GM18870 (cell line): ENCODE measurements around the gene GMDS.

Source experiments
- ATAC-seq: cut with Tn5 transposase; IDR thresholded peaks from one replicate; pipeline ENCODE4 v1.9.1; 2021; ENCODE audit warnings: moderate library complexity; ENCODE audit not compliant: unreplicated experiment

Gene GMDS

DNA sequence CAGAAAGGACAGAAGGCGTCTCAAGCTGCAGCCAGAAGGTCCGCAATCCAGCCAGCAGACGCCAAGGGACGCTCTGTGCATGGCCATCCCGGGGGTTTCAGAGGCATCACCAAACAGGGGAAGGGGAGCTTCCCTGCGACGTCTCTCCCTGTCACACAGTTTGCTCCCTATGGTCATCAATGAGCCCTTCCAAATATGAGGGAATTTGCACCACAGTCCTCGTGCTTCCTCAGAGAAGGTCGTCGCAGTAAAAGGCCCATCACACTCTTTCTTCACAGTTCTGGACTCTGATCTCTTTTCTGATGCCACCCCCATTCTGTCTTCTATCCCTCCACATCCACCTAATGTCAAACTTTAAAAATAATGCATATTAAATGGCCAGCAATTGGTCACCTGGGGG is 645.9 kb downstream of the GMDS start:
- ATAC-seq = no peak

DNA sequence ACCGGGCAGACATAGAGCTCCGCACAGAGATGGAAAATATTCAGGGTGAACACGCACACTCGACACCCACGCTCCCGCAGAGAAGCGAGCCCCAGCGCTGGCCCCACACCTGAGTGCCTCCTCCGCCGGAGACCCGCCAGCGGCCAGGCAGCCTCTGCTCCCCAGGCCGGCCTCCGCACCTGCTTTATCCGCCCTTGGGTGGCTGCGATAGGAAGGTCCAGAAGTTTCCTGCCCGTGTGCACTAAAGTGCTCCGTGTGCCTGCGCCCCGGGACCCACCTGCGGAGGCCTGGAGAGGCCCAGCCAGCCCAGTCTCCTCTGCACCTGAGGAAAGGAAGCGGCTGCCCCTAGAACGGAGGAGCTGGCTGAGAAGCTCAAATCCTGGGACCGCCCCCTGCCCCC is 646.5 kb downstream of the GMDS start:
- ATAC-seq = no peak

DNA sequence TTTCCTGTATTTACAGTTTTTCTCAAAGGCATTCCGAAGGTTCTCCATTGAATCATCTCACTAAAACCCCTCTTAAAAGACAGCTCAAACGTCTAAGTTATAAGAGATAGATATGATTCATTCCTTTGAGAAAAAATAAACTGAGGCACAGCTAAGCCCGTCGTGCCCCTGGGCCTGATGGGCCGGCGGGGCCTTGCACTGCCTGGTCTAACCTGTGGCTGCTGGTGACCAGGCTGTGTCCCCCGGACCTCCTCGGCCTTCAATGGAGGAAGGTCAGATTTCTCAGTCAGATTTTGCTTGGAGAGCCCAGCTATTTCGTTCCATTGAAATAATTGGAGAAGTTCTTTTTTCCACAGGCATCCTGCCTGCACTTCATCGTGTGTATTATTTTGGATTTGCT is 647.0 kb downstream of the GMDS start:
- ATAC-seq = no peak

DNA sequence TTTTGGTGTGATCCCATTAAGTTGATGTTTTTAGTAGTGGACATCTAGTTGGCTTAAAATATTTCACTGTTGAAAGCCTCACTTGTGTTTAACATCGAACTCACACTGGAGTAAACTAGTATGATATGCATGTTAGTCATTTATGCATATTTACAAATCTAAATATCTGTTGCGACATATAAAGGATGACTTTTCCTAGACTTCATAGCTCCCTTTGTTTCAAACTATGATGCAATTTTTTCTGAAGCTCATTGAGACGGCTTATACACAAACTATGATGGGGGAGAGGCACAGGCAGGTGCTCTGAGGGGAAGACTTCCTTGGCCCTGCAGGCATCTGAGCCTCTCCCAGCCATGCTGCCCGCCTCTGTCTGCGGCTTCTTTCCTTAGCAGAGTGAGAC is 647.5 kb downstream of the GMDS start:
- no peak for ATAC-seq

DNA sequence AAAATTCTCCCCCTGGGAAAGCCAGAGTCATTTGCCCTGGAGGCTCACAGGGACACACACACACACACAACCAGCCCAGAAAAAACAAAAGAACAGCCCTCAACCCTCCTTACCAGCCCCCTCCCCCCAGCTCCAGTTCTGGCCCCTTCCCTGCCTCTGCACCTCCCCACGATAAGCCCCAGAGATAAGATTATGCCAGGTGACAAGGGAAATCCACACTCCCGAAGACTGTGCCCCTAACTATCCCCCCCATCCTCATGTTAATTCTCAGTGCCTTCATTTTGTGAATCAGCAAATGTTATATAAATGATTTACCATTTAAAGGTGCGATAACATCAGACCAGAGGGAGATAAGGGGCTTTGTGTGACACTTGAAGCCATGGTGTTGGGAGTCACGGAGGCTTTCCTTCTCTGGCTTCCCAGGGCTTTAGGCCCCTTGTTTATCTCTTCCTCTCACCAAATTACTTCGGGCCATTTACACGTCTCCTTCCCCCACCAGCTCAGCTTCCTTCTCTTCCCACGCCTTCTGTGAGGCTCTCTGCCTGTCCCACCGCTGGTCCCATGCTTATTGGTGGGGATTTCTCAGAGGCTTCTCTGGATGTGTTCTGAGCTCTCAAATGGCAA is 648.2 kb downstream of the GMDS start:
- no peak for ATAC-seq

DNA sequence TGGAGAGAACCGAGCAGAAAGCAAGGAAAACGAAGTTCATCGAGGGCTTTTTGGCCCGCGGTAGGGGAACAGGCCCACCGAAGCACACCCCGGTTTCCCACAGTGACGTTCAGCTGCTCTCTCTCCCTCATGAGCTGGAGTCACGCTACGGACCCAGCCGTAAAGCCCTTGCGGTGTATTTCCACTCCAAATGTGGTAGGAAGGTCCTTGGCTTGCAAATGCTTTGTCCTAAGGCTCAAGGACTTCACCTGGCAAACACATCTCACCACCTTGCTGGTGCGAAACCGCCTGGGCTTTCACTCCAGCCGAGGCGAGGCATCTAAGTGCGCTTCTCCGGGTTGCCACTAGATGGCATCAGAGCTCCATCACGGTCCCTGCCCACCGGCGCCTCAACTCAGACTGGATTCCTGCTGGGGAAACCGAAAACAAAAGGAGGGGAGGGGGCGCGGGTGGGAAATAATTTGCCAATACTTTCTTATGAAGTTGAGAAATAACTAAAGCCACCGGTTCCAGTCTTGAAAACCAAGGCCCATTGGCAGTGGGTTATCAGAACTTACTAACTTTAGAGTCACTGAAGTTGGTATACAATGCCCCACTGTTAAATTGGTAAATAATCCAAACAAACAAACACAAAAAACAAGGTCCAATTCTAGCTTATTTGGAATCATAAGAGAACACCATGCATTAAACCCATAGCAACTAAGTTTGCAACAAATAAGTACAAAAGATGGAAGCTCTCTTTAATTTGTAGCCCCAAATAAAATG is 649.1 kb downstream of the GMDS start:
- ATAC-seq = no peak

DNA sequence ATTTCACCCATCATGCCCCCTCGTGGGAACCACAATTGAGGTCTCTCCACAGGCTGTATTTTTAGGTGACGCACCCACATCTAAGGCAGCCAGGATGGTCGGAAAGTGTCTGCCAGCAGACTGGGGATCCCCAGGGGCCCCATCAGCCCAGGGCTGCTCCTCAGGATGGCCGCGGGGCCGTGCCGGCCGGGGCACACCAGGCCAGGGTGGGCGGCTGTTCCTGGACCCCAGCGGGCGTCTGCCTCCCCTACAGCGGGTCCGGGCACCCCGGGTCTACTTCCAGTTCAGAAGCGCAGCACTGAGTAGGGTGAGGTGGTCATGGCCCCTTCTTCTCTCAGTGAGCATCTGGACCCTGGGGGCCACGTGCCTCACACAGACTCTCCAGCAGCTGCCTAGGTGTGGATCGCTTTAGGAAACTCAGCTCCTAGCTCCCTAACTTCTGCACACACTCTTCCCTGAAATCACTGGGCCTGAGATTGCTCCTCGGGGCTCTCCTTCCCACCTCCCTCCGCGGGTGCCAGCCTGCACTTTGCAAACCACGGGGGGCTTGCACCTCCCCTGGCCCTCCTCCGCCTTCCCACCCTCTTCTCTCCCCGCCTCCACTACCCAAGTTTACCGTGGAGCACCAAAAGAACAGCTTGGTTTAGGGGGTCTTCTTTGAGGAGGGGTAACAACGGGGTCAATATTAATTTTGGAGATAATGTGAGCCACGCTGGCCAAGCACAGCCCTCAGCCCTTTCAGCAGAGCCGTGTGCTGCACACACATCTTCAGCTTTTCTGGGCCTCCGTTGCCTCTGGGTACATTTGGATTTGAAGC is 649.9 kb downstream of the GMDS start:
- ATAC-seq = no peak

DNA sequence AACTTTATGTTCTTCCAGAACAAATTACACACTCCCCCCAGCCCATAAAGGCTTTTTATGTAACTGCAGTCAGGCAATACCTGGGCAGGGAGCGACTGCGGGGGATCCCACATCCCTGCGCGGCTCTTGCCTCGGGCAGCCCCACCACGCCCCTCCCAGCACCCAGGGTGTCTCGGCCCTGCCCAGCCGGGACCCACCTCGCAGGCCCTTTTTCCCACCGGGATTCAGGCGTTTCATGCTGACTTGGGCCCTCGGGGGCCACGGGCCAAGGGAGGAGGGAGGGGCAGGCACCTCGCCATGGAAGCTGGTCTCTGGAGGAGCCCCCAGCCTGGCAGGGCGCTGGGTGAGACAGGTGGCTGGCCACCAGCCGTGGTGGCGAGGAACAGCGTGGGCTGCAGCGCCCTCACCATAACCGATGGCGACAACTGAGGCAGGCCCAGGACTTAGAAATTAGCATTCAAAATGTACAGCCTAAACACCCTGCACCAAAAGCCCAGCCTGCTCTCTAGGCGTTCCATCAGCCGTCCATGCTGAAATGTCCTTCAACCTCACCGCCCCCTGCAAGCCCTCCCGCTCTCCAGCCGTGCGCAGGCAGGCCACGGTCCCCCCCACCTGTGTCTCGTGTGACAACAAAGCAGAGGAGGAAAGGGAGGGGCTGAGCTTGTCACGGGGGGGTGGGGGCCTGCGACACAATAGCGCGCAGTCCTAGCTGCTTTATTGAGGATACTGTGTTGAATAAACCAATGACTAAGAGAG is 650.8 kb downstream of the GMDS start:
- no peak for ATAC-seq

DNA sequence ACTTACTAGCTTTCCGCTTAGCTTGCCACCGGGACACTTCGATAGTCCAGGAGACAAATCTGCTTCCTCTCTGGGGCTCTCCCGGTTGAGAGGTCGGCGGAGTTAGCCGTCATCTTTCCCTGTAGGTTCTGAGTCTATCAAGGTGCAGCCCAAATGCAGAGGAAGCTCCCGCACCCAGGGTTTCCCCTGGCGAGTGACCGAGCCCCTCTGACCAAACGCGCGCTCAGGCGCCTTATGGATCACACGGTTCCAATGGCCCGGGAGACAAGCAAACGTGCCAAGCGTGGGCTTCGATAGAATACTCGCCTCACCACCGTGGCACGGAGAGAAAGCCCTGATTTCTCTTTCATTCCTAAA is 651.5 kb downstream of the GMDS start:
- no peak for ATAC-seq

DNA sequence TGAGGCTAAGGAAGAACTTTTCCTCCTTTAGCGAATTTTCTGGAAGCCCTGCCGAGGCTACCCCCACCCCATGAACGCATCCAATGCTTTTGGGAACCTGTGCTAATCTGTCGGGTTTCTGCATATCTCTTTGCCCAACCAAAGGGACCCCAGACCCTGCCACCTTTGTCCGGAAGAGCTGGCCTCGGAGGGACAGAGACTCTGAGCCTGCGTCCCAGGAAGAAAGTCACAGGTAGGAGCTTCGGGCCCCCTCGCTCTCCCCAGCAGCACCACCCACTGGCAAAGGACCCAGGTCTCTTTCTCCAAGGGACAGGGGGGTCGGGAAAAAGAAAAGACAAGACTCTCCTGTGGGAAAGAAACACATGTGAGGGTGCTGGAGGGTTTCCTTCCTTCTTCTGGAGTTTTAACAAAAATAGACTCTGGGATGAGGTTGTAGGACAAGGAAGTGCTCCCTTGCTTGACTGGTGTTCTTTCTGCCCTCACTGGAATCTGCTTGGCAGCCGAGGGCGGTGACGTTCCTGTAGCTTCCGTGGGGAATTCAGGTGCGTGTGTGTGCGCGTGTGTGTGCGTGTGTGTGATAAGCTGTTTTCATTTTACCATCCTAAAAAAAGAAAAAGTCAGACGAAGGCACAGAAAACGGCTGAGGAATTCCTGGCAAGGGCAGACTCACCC is 652.0 kb downstream of the GMDS start:
- ATAC-seq = no peak

DNA sequence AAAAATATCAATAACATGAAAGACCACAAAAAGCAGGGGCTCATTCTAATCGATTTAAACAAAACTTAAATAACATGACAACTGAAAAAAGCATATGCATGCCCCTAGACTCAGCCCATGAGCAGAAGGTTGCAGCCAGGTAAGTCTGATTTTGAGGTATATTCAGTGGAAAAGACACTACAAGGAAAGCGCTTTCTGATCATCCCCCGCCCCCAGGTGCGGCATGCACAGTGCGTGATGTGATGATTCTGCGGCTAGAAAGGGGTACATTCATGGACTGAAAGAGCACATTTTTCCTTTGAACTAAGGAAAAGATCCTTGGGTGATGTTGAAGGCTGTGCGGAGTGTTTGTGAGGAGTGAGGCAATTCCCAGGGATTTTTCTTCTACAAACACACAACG is 652.6 kb downstream of the GMDS start:
- ATAC-seq = no peak

DNA sequence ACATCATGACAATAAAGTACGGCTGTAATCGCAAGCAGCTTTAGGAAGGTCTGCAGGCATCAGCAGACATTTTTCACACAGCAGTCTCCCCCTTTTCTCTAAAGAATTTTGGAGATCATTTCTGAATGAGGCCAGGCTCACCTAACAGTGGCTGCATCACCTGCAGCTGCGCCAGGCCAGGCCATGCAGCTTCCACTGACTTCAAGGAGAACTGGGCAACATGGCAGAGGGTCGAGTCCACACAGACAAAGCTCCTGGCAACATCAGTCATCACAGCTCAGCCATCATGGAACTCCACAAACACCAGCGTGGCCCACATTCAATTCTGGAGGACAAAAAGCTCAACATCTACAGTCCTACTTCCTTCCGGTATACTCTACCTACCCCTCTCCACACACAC is 653.5 kb downstream of the GMDS start:
- ATAC-seq = no peak

DNA sequence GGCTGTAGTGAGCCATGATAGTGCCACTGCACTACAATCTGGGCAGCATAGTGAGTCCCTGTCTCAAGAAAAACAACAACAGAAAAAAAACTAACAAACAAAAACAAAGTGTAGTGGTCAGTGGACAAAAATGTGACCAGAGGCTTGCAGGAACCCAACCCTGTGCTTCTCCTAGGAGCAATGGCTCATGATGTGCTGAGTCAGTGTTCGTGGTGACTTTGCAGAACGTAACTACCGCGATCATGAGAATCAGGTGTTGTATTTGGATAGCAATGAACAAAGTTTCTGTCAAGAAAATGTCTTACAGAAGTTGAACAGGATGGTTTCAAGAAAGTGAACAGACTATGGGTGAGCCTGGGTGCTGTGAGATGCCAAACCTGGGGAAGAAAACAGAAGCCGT is 654.2 kb downstream of the GMDS start:
- no peak for ATAC-seq

DNA sequence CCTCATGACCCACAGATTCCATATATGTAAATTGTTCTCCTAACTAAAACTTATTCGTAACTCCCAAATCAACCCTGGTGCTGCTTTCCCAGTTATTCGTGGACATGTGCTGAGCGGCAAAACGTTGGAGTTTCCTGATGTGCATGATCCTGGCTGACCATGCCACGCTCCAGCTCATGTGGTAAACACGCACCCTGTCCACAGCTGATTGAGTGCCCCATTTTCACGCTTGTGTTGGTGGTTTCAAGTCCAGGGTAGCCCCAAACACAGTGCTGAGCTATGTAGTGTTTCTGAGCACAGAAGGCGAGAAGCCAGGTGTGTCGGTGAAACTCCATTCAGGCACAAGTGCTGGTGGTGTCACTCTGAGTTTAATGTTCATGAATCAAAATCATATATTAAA is 654.8 kb downstream of the GMDS start:
- no peak for ATAC-seq

DNA sequence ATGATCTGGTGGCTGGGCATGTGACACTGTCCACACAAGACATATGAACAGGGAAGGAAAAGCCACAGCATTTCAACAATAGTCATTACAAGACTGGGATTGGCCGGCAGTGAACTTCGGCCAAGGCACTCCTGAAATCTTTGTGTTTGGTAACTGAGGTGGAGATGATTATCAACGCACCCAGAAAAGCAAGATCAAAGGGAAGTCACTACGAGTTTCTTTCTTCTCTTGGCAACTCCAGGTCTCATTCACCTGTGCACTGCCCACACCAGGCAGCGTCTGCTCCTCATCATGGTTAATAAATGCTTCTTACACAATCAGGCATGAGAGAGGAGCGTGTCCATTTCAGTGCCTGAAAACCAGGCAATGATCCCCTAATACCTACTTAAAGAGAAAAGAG is 656.2 kb downstream of the GMDS start:
- ATAC-seq = no peak

DNA sequence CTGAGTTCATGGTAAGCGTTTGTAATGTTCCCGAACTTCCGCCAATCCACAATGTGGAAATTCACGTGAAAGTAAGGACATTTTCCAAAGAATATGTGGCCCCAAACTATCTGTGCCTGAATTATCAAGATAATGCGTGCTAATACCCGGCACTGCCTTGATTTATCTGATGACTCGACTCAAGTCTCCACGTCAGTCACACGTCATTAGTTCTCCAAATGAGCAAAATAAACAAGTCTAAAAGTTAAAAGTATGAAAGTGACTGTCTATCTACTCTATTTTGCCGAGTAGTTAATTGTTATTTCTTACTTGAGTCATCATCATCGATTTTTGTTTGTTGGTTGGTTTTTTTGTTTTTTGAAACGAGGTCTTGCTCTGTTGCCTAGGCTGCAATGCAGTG is 657.4 kb downstream of the GMDS start:
- no peak for ATAC-seq

DNA sequence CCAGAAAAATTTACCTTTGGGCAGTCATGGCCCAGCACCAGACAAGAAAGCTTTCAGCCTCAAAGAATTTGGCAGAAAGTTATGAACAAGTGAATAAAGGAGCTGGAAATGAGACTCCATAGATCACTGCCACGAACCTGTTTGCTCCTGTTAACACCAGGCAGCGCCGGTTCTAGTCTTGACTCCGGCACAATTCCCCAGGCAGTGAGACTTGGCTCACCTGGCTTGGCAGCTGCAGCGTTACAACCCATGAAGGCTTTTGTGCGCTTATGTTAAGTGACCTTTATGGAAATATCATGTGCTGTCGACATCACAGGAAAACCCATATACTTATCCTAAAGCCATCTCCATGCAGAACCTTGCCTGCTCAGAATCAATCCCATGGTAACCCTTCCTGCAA is 657.9 kb downstream of the GMDS start:
- ATAC-seq = no peak

DNA sequence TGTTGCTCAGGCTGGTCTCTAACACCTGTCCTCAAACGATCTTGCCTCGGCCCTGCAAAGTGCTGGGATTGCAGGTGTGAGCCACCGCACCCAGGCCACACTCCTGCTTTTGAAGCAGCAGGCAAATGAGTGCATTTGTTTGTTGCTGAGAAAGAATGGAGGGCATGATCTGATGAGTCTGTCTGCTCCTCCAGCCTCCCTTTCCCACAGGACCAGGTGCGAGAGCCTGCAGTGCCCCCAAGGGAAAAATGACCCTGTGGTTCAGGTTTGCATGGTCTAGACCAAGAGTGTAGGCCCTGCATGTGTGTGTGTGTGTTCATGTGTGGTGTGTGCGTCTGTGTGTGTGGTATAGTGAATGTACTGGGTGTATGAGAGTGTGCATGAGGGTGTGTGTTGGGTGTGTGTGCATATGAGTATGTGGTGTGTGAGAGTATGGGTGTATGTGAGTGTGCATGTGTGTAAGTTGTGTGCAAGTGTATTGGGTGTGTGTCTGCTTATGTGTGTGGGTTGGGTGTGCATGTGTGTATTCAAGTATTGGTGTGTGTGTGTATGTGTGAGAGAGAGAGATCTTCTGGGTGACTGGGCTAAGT is 658.4 kb downstream of the GMDS start:
- no peak for ATAC-seq

DNA sequence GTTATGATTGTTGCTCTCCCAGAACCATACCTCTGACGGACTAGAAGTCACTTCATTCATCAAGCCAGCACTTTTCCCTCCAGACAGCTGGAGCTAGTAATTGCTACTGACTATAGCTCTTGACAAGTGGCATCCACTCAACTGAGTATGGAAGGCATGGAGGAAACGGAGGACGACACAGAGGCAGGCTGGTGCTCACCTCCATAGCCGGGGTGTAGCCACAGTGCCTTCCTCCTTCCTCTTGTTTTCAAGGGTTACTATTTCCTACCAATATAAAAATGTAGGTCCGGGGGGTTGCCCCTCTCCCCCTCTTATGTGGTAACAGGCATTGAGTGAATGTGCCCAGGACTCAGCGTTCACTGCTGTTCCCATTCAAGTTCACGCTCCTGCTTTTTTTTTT is 659.1 kb downstream of the GMDS start:
- ATAC-seq = no peak

DNA sequence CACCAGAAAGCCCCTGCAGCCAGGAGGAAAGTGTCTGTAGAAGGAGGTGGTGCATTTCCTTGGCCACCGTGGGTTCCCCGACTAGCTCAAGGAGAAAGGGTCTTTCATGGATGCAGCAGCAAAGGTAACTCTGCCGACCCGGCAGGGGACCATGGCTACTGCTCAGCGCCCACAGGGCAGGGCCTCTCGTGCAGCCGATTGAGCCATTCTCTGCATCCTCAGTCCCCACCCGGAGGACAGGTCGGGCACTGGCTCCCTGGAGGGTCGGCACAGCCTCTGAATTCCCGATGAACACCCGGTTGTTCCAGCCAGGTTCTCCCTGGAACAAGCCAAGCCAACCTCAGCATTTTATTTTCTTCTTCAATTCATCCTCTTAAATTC is 659.7 kb downstream of the GMDS start:
- no peak for ATAC-seq
